ENCODE results near the gene OR4P4. TPM values are rescaled to one million over a fixed set of nuclear protein-coding genes. Genes with fewer than 3 reads are reported as not detected.

The OR4P4 gene
- total RNA-seq, result not detected

- DNase-seq (ENCODE audit: low spot score in 2 of 2) (no peak), FAIRE-seq (no peak)
Measured at GRCh38 chr11:55634813-55635212, at the start of gene OR4P4. Gene OR4P4, plus strand, starts transcription at chr11:55635113.

- FAIRE-seq (no peak), DNase-seq (ENCODE audit: low spot score in 2 of 2) (no peak)
Measured at GRCh38 chr11:55607545-55607944, 27.4 kb upstream of the OR4P4 start, which contains the start of gene OR4C11. Gene OR4C11, minus strand, starts transcription at chr11:55607645. Its CDS starts 3,272 bp downstream, at chr11:55604373.

- DNase-seq (ENCODE audit: low spot score in 2 of 2) (no peak), FAIRE-seq (no peak)
Measured at GRCh38 chr11:55624531-55624930, 10.4 kb upstream of the OR4P4 start.

GRCh38 chr11:55648027-55648426, 13.1 kb downstream of the OR4P4 start, which contains the start of gene OR4S2:
Gene OR4S2, plus strand, starts transcription at chr11:55648327. Its CDS starts 2,577 bp downstream, at chr11:55650904.
- FAIRE-seq (no peak), DNase-seq (ENCODE audit: low spot score in 2 of 2) (no peak)

- FAIRE-seq (no peak), DNase-seq (ENCODE audit: low spot score in 2 of 2) (no peak)
Measured at GRCh38 chr11:55652560-55652959, 17.6 kb downstream of the OR4P4 start.

GRCh38 chr11:55655096-55655495, 20.2 kb downstream of the OR4P4 start:
- DNase-seq (ENCODE audit: low spot score in 2 of 2) (no peak), FAIRE-seq (no peak)

- FAIRE-seq, result no peak
- no peak for DNase-seq (ENCODE audit: low spot score in 2 of 2)
Measured at GRCh38 chr11:55658031-55658573, 23.2 kb downstream of the OR4P4 start.

GRCh38 chr11:55658608-55659007, 23.7 kb downstream of the OR4P4 start:
- FAIRE-seq, result no peak

GRCh38 chr11:55661901-55662300, 27.0 kb downstream of the OR4P4 start, which contains the start of gene OR4C6:
Gene OR4C6, plus strand, starts transcription at chr11:55662201. Its CDS starts 2,966 bp downstream, at chr11:55665167.
- FAIRE-seq (no peak), DNase-seq (ENCODE audit: low spot score in 2 of 2) (no peak)

More at GRCh38 chr11:55658608-55659007, 23.7 kb downstream of the OR4P4 start:
- DNase-seq (ENCODE audit: low spot score in 2 of 2), result no peak

GRCh38 chr11:55669376-55669775, 34.5 kb downstream of the OR4P4 start:
- FAIRE-seq (no peak), DNase-seq (ENCODE audit: low spot score in 2 of 2) (no peak)

GRCh38 chr11:55673860-55674259, 38.9 kb downstream of the OR4P4 start:
- FAIRE-seq, result no peak
- no peak for DNase-seq (ENCODE audit: low spot score in 2 of 2)

Other genes with a start within 250 kb of the OR4P4 start
- not detected for gene OR4C15, start 80.6 kb upstream of the OR4P4 start, total RNA-seq
- gene OR4C16, start 63.0 kb upstream of the OR4P4 start, total RNA-seq, result not detected
- not detected for gene OR4C11, start 27.5 kb upstream of the OR4P4 start, total RNA-seq
- not detected for gene OR4S2, start 13.2 kb downstream of the OR4P4 start, total RNA-seq
- gene OR4C6, start 27.1 kb downstream of the OR4P4 start, total RNA-seq, result not detected
- not detected for gene OR5D13, start 138.3 kb downstream of the OR4P4 start, total RNA-seq
- not detected for gene OR5D14, start 160.4 kb downstream of the OR4P4 start, total RNA-seq
- not detected for gene OR5L1, start 176.3 kb downstream of the OR4P4 start, total RNA-seq
- not detected for gene OR5D18, start 184.5 kb downstream of the OR4P4 start, total RNA-seq
- gene OR5L2, start 192.1 kb downstream of the OR4P4 start, total RNA-seq, result not detected
- gene OR5D16, start 203.6 kb downstream of the OR4P4 start, total RNA-seq, result not detected
- gene TRIM51, start 248.2 kb downstream of the OR4P4 start, total RNA-seq, result not detected

Data from frontal cortex (tissue), 4 donors.